Epidermal melanocyte (primary cell): ENCODE results near the gene QRICH1.
A peak's percentile ranks its signal among the peaks of the same experiment; 100 is the strongest.

Experiments used
- DNase-seq: peaks from one replicate; pipeline ENCODE4 v3.0.0; 2011; ENCODE audit warnings: low spot score; ENCODE audit not compliant: insufficient read length

The QRICH1 gene

DNA sequence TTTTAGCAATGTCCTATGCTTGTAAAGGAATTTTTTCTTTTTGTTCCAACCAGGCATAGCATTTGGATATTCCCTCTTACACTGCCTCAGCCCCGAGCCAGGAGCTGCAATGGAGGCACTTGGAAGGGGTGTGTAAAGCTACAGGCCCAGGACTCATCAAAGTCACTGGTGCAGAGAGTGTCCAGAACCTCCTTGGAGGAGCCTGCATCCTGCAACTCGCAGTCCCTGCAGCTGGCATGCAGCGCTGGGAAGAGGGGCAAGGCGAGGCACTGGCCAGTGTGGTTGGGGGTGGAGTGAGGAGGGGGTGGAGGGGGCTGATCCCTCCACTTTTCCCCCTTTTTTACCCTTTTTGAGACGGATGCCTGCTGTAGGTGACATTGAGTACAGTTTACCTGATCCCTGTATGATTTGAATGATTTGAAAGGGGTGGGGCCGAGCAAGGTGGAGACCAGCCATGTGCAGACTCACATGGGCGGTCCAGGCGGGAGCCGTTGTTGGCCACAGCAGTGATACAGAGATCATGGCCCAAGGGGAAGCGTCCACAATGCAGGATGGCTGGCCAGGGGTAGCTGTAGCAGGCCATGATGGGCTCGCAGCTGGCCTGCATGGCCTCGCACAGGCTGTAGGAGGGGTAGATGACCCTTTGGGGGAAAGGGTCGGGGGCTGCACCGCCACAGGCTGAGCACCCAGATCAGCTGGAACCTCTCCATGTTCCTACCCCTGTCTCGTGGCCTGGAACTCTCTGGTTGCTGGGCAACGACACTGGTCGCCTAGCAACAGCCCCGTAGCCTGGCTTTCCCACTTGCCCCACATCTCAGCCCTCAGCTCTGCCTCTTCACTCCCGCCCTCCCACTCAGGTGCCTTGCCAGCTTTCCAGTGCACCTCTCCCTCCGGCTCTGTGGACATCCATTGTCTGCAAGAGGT, 95.9 kb downstream of the QRICH1 start:
- DNase-seq = no peak

DNA sequence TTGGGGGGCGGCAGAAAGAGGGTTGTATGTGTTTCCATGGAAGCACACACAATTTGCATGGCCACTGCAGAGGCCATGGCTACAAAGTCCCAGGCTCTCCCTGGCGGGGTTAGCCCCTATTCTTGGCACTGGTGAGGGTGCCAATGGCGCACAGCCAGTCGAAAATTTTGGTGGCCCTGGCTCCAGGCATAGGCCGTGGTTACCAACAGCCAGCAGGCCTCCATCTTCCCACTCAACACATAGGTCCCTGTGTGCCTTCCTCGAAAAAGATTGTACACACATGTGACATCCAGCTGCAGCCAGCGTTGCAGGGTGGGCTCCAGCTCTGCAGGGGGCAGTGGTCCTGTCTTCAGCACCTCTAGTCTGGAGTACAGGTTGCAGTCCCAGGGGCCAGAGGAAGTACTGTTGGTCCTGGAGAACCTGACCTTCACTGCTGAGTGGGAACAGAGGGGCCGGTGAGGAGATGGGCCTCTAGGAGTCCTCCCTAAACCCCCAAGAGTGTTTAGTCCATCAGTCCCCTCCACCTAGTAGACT, 96.7 kb downstream of the QRICH1 start:
- DNase-seq = no peak

GRCh38 chr3:48996640-48997039, 97.2 kb downstream of the QRICH1 start:
- no peak for DNase-seq

- no peak for DNase-seq
These were observed 100.0 kb downstream of the QRICH1 start for GRCh38 chr3:48993834-48994233.

- no peak for DNase-seq
These were observed 101.9 kb downstream of the QRICH1 start for GRCh38 chr3:48991851-48992545.

- no peak for DNase-seq
These were observed 103.0 kb downstream of the QRICH1 start for GRCh38 chr3:48990636-48991469.

- DNase-seq = peak; percentile 54
These were observed 103.9 kb downstream of the QRICH1 start, which contains the start of gene P4HTM for GRCh38 chr3:48989796-48990635. Gene P4HTM, plus strand, starts transcription at chr3:48990241. Its CDS starts 16 bp downstream, at chr3:48990257.

GRCh38 chr3:48989126-48989795, 104.6 kb downstream of the QRICH1 start:
- DNase-seq = no peak

DNA sequence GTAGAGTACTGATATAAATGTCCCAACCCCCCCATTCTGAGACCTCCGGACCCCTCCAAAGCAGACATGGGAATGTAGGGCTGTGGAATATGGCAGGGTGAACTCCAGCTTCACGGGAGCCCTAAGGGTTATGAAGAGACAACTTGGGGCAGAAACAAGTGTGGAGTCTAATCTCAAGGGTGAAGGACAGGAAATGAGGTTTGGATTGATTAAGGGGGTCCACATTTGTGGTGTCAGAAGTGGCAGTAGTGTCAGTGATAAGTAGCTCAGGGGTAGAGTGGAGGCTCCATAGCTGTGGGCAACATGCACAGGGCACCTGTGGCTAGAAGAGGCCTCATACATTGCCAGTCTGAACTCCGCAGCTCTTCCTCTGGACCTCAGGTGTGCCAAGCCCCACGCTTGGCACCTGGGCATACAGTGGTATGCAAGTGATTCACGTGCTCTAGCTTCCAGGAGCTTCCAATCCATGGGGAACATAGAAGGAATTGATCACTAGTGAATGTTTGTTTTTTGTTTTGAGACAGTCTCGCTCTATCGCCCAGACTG, 108.0 kb downstream of the QRICH1 start:
- no peak for DNase-seq

- no peak for DNase-seq
These were observed 109.2 kb downstream of the QRICH1 start for GRCh38 chr3:48984663-48985062.

- no peak for DNase-seq
These were observed 110.8 kb downstream of the QRICH1 start for GRCh38 chr3:48983096-48983495.

GRCh38 chr3:48982686-48983085, 111.2 kb downstream of the QRICH1 start:
- no peak for DNase-seq

- no peak for DNase-seq
These were observed 111.9 kb downstream of the QRICH1 start for GRCh38 chr3:48982016-48982415.

- no peak for DNase-seq
These were observed 113.6 kb downstream of the QRICH1 start for GRCh38 chr3:48980295-48980694.
